GM12865 (cell line): ENCODE data around the gene HOXB5.

Source experiments
- DNase-seq: peaks from one replicate; pipeline ENCODE4 v3.0.0; 2010; ENCODE audit warnings: low read depth
- H3K4me3 ChIP-seq: 2 replicates; pipeline ENCODE4 v1.5.1; 2011; ENCODE audit warnings: mild to moderate bottlenecking, low read depth, low read length, control low read depth
- CTCF ChIP-seq: IDR thresholded peaks from 2 replicates; pipeline ENCODE4 v1.5.1; 2011; ENCODE audit warnings: low read length, control low read depth, low read depth, inconsistent platforms; ENCODE audit not compliant: insufficient read depth; ENCODE audit errors: missing control alignments

Gene HOXB5

GRCh38 chr17:48617471-48618255, 24.1 kb upstream of the HOXB5 start:
- TF ChIP-seq CTCF, result no peak
- DNase-seq, result no peak
- H3K4me3 ChIP-seq, result no peak overlapping the region

GRCh38 chr17:48616717-48617470, 23.3 kb upstream of the HOXB5 start:
- no peak for DNase-seq
- H3K4me3 ChIP-seq, result no peak overlapping the region
- no peak for TF ChIP-seq CTCF

DNA sequence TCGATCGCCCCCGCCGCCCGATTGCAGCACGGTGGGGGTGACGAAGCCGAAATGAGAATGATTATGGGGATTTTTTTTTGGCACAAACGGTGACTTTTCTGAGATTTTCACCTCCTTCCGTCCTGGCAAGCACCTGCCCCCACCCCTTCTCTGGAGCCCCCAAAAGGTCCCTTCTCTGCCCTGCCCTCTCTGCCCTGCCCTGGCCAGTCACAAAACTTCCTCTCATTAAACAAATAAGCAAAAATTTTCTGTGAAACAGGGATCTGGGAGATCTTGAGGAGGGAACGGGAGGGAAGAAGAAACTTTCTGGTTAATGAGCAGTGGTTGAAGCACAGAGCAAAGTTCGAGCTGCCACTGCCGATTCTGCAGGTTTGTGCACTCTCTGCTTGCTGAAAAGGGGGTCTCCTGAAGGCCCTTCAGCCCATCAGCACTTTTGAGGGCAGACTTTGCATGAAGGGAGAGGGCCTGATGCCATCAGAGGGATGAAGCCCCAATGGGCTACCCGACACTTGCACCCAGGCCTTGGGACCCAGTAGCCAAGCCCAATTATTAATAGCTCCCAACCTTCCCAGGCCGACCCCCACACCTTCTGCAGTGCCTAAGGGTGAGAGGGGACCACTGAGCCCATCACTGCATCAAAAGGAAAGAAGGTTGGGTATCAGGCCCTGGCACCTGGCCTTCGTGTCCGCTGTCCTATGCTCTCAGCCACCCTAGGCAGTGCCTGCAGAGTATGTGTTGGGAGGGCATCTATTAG, 22.6 kb upstream of the HOXB5 start:
- H3K4me3 ChIP-seq, result no peak overlapping the region
- no peak for TF ChIP-seq CTCF
- DNase-seq, result no peak

GRCh38 chr17:48615047-48615962, 21.7 kb upstream of the HOXB5 start, which contains the start of gene HOXB8:
HOXB8 (minus strand) TSS chr17:48615292; CDS start chr17:48614704, 588 bp downstream.
- H3K4me3 ChIP-seq, result no peak within 1 kb of the TSS
- no peak for TF ChIP-seq CTCF
- DNase-seq, result no peak

DNA sequence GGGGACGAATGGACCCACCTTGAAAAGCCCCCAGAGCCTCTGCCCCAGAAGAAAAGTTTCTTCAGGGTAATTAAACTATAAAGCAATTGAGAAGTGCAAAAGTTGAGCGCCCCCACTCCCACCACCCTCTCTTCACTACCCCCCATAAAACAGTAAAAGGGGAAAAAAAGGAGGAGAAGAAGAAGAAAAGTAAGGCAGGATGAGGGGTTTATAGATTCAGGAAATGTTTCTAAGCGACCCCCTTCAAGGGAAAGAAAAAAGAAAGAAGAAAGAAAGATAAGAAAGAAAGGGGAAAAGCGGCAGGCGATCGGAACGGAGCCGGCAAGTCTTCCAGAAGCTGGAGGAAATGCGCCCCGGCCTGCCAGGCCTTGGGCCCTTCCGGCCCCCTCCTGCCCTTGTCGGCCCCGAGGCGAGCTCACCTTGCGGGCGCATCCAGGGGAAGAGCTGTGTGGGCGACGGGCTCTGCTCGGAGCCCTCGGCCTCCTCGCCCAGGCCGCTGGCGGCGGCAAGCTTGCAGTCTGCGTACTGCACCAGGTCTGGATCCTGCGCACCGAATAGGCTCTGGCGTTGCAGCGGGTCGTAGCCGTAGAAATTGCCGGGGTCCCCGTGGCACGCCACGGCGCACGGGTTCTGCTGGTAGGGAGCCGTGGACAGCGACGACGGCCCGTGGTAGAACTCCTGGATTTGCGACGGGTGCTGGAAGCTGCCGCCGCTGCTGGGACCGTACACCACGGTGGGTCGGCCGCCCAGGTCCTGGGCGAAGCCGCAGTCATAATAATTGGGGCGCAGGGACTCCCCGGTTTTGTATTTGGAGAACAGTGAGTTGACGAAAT, 20.5 kb upstream of the HOXB5 start:
- TF ChIP-seq CTCF, result no peak
- no peak for DNase-seq
- no peak overlapping the region for H3K4me3 ChIP-seq
